Upper lobe of left lung (tissue), 6 donors: ENCODE data around the gene COL11A2. TPM values are rescaled to one million over a fixed set of nuclear protein-coding genes. Genes with fewer than 3 reads are reported as not detected.

Experiments
- ATAC-seq, 2 donors: fragments of 200-7000 bp; cut with Tn5 transposase; one replicate each; pipeline ENCODE4 v1.9.1; 2022; ENCODE audit warnings: mild to moderate bottlenecking in 2 of 2, moderate library complexity in 2 of 2; ENCODE audit not compliant: low FRiP score in 2 of 2
- DNase-seq, 2 donors: peaks; one replicate each; pipeline ENCODE4 v3.0.0-alpha.2; 2019 to 2020
- H3K27ac ChIP-seq, 4 donors: fragments of 200-600 bp; sonication (generic); one replicate each; pipeline ENCODE4 v1.5.1; 2016 to 2019
- H3K27me3 ChIP-seq, 4 donors: fragments of 200-600 bp; sonication (generic); one replicate each; pipeline ENCODE4 v1.5.1; 2017 to 2019
- H3K36me3 ChIP-seq, 4 donors: fragments of 200-600 bp; sonication (generic); one replicate each; pipeline ENCODE4 v1.5.1; 2016 to 2019
- H3K4me1 ChIP-seq, 4 donors: fragments of 200-600 bp; sonication (generic); one replicate each; pipeline ENCODE4 v1.5.1; 2018 to 2019
- H3K4me3 ChIP-seq, 4 donors: fragments of 200-600 bp; sonication (generic); one replicate each; pipeline ENCODE4 v1.5.1; 2017 to 2019; ENCODE audit warnings: mild to moderate bottlenecking in 2 of 4, moderate library complexity in 1 of 4
- H3K9me3 ChIP-seq, 4 donors: fragments of 200-600 bp; sonication (generic); one replicate each; pipeline ENCODE4 v1.5.1; 2018 to 2019
- EP300 ChIP-seq, 4 donors: sonication (generic); formaldehyde crosslinking; IDR thresholded peaks; one replicate each; pipeline ENCODE4 v1.5.1; 2017; ENCODE audit warnings: antibody characterized with exemption in 4 of 4, control low read depth in 2 of 4
- POLR2A ChIP-seq, 4 donors: fragments of 450-650 bp; IDR thresholded peaks; one replicate each; pipeline ENCODE4 v1.5.1; 2016 to 2017; ENCODE audit warnings: antibody characterized with exemption in 4 of 4, mild to moderate bottlenecking in 2 of 4
- POLR2AphosphoS5 ChIP-seq, 2 donors: sonication (generic); formaldehyde crosslinking; IDR thresholded peaks; one replicate each; pipeline ENCODE4 v1.5.1; 2017; ENCODE audit warnings: antibody characterized with exemption in 2 of 2
- WGBS, 2 donors: methylation state at CpG; one replicate each; pipeline ENCODE4 v1.1.5; 2017 to 2018; 5-methylcytosine and 5-hydroxymethylcytosine counted together
- total RNA-seq, 6 donors: library from RNA; depleted of rRNA in 4 of 6; stranded (reverse); fragments of >200 nt in 4 of 6; gene quantifications; one replicate each; pipeline versions ENCODE4 v1.1.0 to v1.2.1, GENCODE V29; 2016 to 2021
- TF ChIP-seq, protein P1 (sequence below), 6 experiments: fragments of 450-650 bp in 4 of 6; fragments of 200-600 bp in 2 of 6; sonication (generic) in 2 of 6; IDR thresholded peaks; one replicate each; pipeline ENCODE4 v1.5.1; 2016 to 2019; ENCODE audit warnings: antibody characterized with exemption in 6 of 6
- donor health status: DM: no; HTN: no; CAD: no; lungs with moderate emphysema.
- donor health status: DM: no; HTN: yes; CAD: no; lungs with severe emphysema.

Gene COL11A2
- total RNA-seq, 6 donors from 2014 or later, result 0.20 to 2.1 (median 0.74) TPM

DNA sequence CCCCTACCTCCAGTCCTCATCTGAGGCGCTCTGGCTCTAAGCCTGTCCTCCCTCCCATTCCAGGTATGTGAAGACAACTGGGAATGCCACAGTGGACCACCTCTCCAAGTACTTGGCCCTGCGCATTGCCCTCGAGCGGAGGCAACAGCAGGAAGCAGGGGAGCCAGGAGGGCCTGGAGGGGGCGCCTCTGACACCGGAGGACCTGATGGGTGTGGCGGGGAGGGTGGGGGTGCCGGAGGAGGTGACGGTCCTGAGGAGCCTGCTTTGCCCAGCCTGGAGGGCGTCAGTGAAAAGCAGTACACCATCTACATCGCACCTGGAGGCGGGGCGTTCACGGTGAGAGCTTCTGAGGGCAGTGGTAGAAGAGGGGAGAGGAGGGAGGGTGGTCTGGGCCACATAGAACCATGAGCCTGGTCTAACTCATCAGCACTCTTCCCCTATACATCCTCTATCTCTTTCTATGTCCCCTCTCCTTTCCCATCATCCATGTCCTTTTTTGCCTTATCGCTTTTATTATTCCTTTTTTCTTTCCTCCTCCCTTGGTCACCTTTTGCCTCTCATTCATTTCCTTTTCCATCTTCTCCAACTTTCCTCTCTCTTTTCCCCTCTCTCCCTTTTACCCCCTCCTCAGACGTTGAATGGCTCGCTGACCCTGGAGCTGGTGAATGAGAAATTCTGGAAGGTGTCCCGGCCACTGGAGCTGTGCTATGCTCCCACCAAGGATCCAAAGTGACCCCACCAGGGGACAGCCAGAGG lies 19.6 kb upstream of the COL11A2 start:
- Histone ChIP-seq H3K27me3 (no peaks in the 10 kb centered on the region), H3K4me1 (peaks cover 27 to 38% (median 32%) of the 10 kb centered on the region in 4 donors), H3K9me3 (no peaks in the 10 kb centered on the region), H3K36me3 (peaks cover 0 to 24% (median 12%) of the 10 kb centered on the region in 4 donors), H3K27ac (no peak overlapping the region), H3K4me3 (no peak overlapping the region)
- TF ChIP-seq POLR2A (IDR thresholded peaks at IDR 0.05), result no peak
- TF ChIP-seq, protein P1, sequence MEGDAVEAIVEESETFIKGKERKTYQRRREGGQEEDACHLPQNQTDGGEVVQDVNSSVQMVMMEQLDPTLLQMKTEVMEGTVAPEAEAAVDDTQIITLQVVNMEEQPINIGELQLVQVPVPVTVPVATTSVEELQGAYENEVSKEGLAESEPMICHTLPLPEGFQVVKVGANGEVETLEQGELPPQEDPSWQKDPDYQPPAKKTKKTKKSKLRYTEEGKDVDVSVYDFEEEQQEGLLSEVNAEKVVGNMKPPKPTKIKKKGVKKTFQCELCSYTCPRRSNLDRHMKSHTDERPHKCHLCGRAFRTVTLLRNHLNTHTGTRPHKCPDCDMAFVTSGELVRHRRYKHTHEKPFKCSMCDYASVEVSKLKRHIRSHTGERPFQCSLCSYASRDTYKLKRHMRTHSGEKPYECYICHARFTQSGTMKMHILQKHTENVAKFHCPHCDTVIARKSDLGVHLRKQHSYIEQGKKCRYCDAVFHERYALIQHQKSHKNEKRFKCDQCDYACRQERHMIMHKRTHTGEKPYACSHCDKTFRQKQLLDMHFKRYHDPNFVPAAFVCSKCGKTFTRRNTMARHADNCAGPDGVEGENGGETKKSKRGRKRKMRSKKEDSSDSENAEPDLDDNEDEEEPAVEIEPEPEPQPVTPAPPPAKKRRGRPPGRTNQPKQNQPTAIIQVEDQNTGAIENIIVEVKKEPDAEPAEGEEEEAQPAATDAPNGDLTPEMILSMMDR (IDR thresholded peaks at IDR 0.05), result no peak
- TF ChIP-seq EP300 (IDR thresholded peaks at IDR 0.05), result no peak
- no peak for TF ChIP-seq POLR2AphosphoS5 (IDR thresholded peaks at IDR 0.05)
- DNase-seq (no peak), ATAC-seq (no peak)
- WGBS, 2 donors, result 88 to 91% methylated on average over 14 to 18 of the region's 18 CpGs

DNA sequence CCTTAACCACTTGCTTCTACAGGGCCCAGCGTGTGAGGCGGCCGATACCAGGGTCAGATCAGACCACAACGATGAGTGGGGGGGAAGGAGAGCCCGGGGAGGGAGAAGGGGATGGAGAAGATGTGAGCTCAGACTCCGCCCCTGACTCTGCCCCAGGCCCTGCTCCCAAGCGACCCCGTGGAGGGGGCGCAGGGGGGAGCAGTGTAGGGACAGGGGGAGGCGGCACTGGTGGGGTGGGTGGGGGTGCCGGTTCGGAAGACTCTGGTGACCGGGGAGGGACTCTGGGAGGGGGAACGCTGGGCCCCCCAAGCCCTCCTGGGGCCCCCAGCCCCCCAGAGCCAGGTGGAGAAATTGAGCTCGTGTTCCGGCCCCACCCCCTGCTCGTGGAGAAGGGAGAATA lies 18.9 kb upstream of the COL11A2 start:
- WGBS, 2 donors, result 91 to 92% methylated on average over 7 to 14 of the region's 17 CpGs
- ATAC-seq, result no peak

DNA sequence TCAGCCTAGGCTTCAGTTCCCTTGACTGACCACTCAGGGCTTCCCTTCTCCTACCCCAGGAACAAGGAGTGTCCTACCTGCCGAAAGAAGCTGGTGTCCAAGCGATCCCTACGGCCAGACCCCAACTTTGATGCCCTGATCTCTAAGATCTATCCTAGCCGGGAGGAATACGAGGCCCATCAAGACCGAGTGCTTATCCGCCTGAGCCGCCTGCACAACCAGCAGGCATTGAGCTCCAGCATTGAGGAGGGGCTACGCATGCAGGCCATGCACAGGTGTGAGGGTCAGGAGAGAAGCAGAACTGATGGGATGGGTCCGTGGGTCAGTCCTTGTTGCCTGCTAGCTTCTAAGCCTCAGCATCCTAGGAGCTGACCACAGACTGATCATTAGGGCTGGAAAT lies 17.6 kb upstream of the COL11A2 start:
- TF ChIP-seq POLR2AphosphoS5 (IDR thresholded peaks at IDR 0.05) (no peak), POLR2A (IDR thresholded peaks at IDR 0.05) (no peak), EP300 (IDR thresholded peaks at IDR 0.05) (no peak)
- TF ChIP-seq, protein P1 (IDR thresholded peaks at IDR 0.05), result no peak
- Histone ChIP-seq H3K27me3 (no peaks in the 10 kb centered on the region), H3K36me3 (peaks cover 0 to 24% (median 12%) of the 10 kb centered on the region in 4 donors), H3K4me3 (no peak overlapping the region), H3K9me3 (no peaks in the 10 kb centered on the region), H3K4me1 (peaks cover 35 to 49% (median 40%) of the 10 kb centered on the region in 4 donors), H3K27ac (no peak overlapping the region)
- WGBS, 2 donors, result 94 to 100% methylated on average over 4 to 10 of the region's 10 CpGs
- ATAC-seq (no peak), DNase-seq (no peak)

More for the DNA sequence above, 18.9 kb upstream of the COL11A2 start:
- Histone ChIP-seq H3K4me3 (no peak overlapping the region), H3K27me3 (no peaks in the 10 kb centered on the region), H3K36me3 (peaks cover 0 to 24% (median 12%) of the 10 kb centered on the region in 4 donors), H3K4me1 (peaks cover 28 to 40% (median 33%) of the 10 kb centered on the region in 4 donors), H3K27ac (no peak overlapping the region), H3K9me3 (no peaks in the 10 kb centered on the region)
- TF ChIP-seq EP300 (IDR thresholded peaks at IDR 0.05), result no peak
- TF ChIP-seq POLR2A (IDR thresholded peaks at IDR 0.05), result no peak
- no peak for DNase-seq

DNA sequence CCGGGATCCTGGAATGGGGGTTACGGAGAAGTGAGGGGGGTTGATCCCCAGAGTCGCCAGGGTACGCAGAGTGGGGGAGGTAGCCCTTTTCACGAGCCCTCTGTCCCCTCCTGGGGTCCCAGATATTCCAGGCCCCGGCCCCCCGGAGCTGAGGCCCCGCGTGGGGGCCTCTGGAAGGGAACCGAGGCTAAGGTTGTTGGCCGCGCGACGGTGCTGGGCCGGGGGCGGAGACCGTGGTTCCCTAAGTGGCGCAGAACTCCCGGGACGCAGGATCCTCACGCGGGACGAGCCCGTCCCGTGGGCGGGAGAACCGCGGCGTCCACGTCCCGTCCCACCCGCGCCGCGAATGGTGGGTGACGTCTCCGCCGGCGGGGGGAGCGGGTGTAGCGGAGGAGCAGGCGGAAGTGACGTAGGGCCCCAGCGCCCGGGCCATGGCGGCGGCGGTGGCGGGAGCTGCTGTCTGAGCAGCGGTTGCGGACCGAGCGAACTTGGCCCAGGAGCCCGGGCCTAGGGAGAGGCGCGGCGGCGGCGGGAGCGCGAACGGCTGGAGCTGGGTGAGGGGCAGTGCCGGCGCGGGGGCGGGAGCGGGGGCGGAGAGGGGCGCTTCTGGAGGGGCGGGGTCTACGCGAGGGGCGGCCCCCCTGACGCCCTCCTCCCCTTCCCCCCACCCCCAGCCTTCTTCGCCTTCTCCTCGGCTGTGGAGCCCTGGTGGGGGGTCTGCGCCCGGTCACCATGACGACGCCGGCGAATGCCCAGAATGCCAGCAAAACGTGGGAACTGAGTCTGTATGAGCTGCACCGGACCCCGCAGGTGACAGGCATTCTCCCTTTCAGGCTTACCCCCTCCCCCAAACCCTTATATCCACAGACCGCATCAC lies 16.1 kb upstream of the COL11A2 start, which contains the start of gene RING1:
Gene RING1, plus strand, starts transcription at position 410 of the 877 bp plus-strand sequence. Its CDS starts 323 bp downstream, at position 733.
- no peaks in the 10 kb centered on the region for H3K9me3 ChIP-seq
- peak; percentile 91 to 97 for DNase-seq
- TF ChIP-seq POLR2AphosphoS5 (IDR thresholded peaks at IDR 0.05) (peak; percentile 100), POLR2A (IDR thresholded peaks at IDR 0.05) (peak; percentile 68 to 99 (median 94)), EP300 (IDR thresholded peaks at IDR 0.05) (peak in 1 of 4 donors; percentile 58)
- TF ChIP-seq, protein P1 (IDR thresholded peaks at IDR 0.05), result peak in 3 of 6 experiments; percentile 15 to 34 (median 31)
- H3K36me3 ChIP-seq, result peaks cover 4 to 30% (median 17%) of the 10 kb centered on the region in 4 donors
- peaks cover 37 to 54% (median 41%) of the 10 kb centered on the region in 4 donors for H3K4me1 ChIP-seq
- ATAC-seq, result peak; percentile 75 to 93
- peak within 1 kb of the TSS; percentile 84 to 94 (median 90) for H3K27ac ChIP-seq
- no peaks in the 10 kb centered on the region for H3K27me3 ChIP-seq
- peak within 1 kb of the TSS; percentile 62 to 91 (median 82) for H3K4me3 ChIP-seq
- WGBS, 2 donors, result 0 to 2% methylated on average over 17 to 18 of the region's 86 CpGs
